Stimulated activated CD4-positive, alpha-beta T cell treated with anti-CD3 and anti-CD28 coated beads, TNF-alpha, amount 100 ng/mL, for 24 hours (primary cell): Measurements from ENCODE around the gene ZNF534.
"Not testable (repeated sequence)": the region's sequence is repeated elsewhere in the genome, so short reads cannot be mapped to it uniquely, and the experiment has no call there.

ENCODE experiments used
- DNase-seq, 3 experiments: peaks; one replicate each; pipeline ENCODE4 v3.0.0-alpha.2; 2020; ENCODE audit warnings: low read depth in 3 of 3

The ZNF534 gene

GRCh38 chr19:52498571-52498970 lies 69.6 kb downstream of the ZNF534 start:
- no peak for DNase-seq

- DNase-seq = not testable (repeated sequence)
These were observed 71.5 kb downstream of the ZNF534 start for GRCh38 chr19:52500474-52500873.

- not testable (repeated sequence) for DNase-seq
These were observed 72.0 kb downstream of the ZNF534 start for GRCh38 chr19:52500991-52501390.
